Measurements from ENCODE around the gene FOCAD.
A peak's percentile ranks its signal among the peaks of the same experiment; 100 is the strongest.

GRCh38 chr9:20760246-20760891, 76.3 kb downstream of the FOCAD start:
- TF ChIP-seq PATZ1 (CRISPR knock-in tag; IDR thresholded peaks at IDR 0.05; ENCODE audit: borderline replicate concordance) (no peak), ZNF70 (CRISPR knock-in tag; IDR thresholded peaks at IDR 0.05) (no peak), ZNF8 (CRISPR knock-in tag; IDR thresholded peaks at IDR 0.05) (no peak), OSR1 (CRISPR knock-in tag; IDR thresholded peaks at IDR 0.05) (no peak), PPARA (CRISPR knock-in tag; IDR thresholded peaks at IDR 0.05; ENCODE audit: borderline replicate concordance) (no peak), TCF4 (CRISPR knock-in tag; IDR thresholded peaks at IDR 0.05; ENCODE audit: borderline replicate concordance) (no peak), CSRNP3 (CRISPR knock-in tag; IDR thresholded peaks at IDR 0.05) (no peak), RARB (CRISPR knock-in tag; IDR thresholded peaks at IDR 0.05) (no peak), GLIS3 (CRISPR knock-in tag; IDR thresholded peaks at IDR 0.05) (no peak), ZFP3 (CRISPR knock-in tag; IDR thresholded peaks at IDR 0.05) (peak; percentile 84), ZFP30 (CRISPR knock-in tag; IDR thresholded peaks at IDR 0.05) (no peak), ISL1 (CRISPR knock-in tag; IDR thresholded peaks at IDR 0.05) (no peak)

Measured in SK-N-SH treated with all-trans-retinoic acid at 6 μM for 48 hours (cell line).